Measurements from ENCODE around the gene ACVR2B. TPM values are rescaled to one million over a fixed set of nuclear protein-coding genes. Genes with fewer than 3 reads are reported as not detected.

Gene ACVR2B
- total and polyA plus RNA-seq, 2 of the 13 experiments (the other 11 are each of a cell fraction or from before 2014, with no cell fraction given), result 10.0 to 12.7 TPM

- ATAC-seq (no peak), DNase-seq (ENCODE audit: low spot score) (no peak), FAIRE-seq (no peak)
- Histone ChIP-seq H4K20me1 (ENCODE audit: insufficient read depth, low read length) (no peaks in the 10 kb centered on the region), H3K4me1 (ENCODE audit: insufficient read depth, low read length) (no peaks in the 10 kb centered on the region), H2AFZ (ENCODE audit: low read length) (no peak overlapping the region), H3K27ac (ENCODE audit: extremely low read length, insufficient read depth, low read length) (no peak overlapping the region), H3K79me2 (ENCODE audit: insufficient read depth, low read length) (no peaks in the 10 kb centered on the region), H3K9ac (ENCODE audit: insufficient read depth, low read depth, low read length) (no peak overlapping the region), H3K4me3 (replicated peaks in 1 of 3; ENCODE audit: insufficient read depth in 1 of 3, low read depth in 2 of 3, low read length in 3 of 3) (no peak overlapping the region), H3K4me2 (ENCODE audit: low read depth, low read length) (no peak overlapping the region), H3K27me3 (ENCODE audit: control insufficient read depth in 1 of 2, insufficient read depth in 2 of 2, low read length in 2 of 2) (no peaks in the 10 kb centered on the region), H3K9me3 (ENCODE audit: low read length) (no peaks in the 10 kb centered on the region), H3K36me3 (replicated peaks in 1 of 2; ENCODE audit: control insufficient read depth in 1 of 2, insufficient read depth in 2 of 2, low read length in 2 of 2) (peaks cover 2 to 5% of the 10 kb centered on the region in 2 experiments; a peak in 3 of 5 replicates)
- BruUV-seq (replicated peaks), result no TSS peak
- ChIA-PET POLR2A (no interaction called here), CTCF (ENCODE audit: low intra/inter-chr PET ratio, low total read pairs) (no interaction called here)
- intact Hi-C loops (cut with micrococcal nuclease; ENCODE audit: unreplicated experiment) (no loop called here), in situ Hi-C loops (cut with HindIII; ENCODE audit: extremely low pct_ligation_motif_present, low pct_unique_long_range_greater_than_20kb) (no loop called here)
- 89% methylated on average over 2 of the region's 2 CpGs for WGBS (ENCODE audit: low lambda C conversion rate)
- TF ChIP-seq ZNF563 (CRISPR knock-in tag; IDR thresholded peaks at IDR 0.05), result no peak
These were observed 56.0 kb downstream of the ACVR2B start for GRCh38 chr3:38509732-38510131.

DNA sequence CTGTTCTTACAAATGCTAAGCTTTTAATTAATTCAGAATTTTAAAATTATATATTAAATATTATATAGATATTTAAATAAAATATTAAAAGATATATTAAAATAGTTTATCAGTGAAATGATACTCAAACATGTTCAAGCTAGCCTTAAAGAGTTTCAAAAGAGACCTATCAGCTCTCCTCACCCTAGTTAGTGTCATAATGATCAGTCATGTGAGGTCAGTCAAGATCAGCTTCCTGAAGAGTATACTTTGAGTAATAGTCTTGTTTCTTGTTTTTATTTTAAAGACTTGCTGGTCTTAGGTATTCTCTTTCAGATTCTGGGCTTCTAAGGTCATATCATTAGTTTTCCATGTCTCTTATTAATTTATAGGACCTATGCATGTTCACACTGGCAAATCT is 56.9 kb downstream of the ACVR2B start:
- POLR2A ChIA-PET, result no interaction called here

GRCh38 chr3:38511546-38511945 is 57.9 kb downstream of the ACVR2B start:
- H3K79me2 ChIP-seq (ENCODE audit: insufficient read depth, low read length), result no peaks in the 10 kb centered on the region
- peaks cover 2 to 11% of the 10 kb centered on the region in 2 experiments; a peak in 3 of 5 replicates for H3K36me3 ChIP-seq (replicated peaks in 1 of 2; ENCODE audit: control insufficient read depth in 1 of 2, insufficient read depth in 2 of 2, low read length in 2 of 2)
- in situ Hi-C loops (cut with HindIII; ENCODE audit: extremely low pct_ligation_motif_present, low pct_unique_long_range_greater_than_20kb), result no loop called here
- no peak overlapping the region for H3K27ac ChIP-seq (ENCODE audit: extremely low read length, insufficient read depth, low read length)
- ChIA-PET CTCF (ENCODE audit: low intra/inter-chr PET ratio, low total read pairs) (no interaction called here), POLR2A (no interaction called here)
- no peaks in the 10 kb centered on the region for H3K4me1 ChIP-seq (ENCODE audit: insufficient read depth, low read length)
- no TSS peak for BruUV-seq (replicated peaks)
- no peaks in the 10 kb centered on the region for H3K27me3 ChIP-seq (ENCODE audit: control insufficient read depth in 1 of 2, insufficient read depth in 2 of 2, low read length in 2 of 2)
- no peaks in the 10 kb centered on the region for H3K9me3 ChIP-seq (ENCODE audit: low read length)
- H4K20me1 ChIP-seq (ENCODE audit: insufficient read depth, low read length), result no peaks in the 10 kb centered on the region
- no peak overlapping the region for H2AFZ ChIP-seq (ENCODE audit: low read length)
- DNase-seq (ENCODE audit: low spot score) (no peak), ATAC-seq (no peak), FAIRE-seq (no peak)
- intact Hi-C loops (cut with micrococcal nuclease; ENCODE audit: unreplicated experiment), result no loop called here
- H3K4me3 ChIP-seq (replicated peaks in 1 of 3; ENCODE audit: insufficient read depth in 1 of 3, low read depth in 2 of 3, low read length in 3 of 3), result no peak overlapping the region
- H3K4me2 ChIP-seq (ENCODE audit: low read depth, low read length), result no peak overlapping the region
- 85% methylated on average over 3 of the region's 3 CpGs for WGBS (ENCODE audit: low lambda C conversion rate)
- no peak overlapping the region for H3K9ac ChIP-seq (ENCODE audit: insufficient read depth, low read depth, low read length)
- no peak for TF ChIP-seq ZFP36 (IDR thresholded peaks at IDR 0.05; ENCODE audit: borderline replicate concordance, low read depth, low read length, partially characterized antibody)
- no peak for TF ChIP-seq THAP11 (CRISPR knock-in tag; IDR thresholded peaks at IDR 0.05)
- no peak for TF ChIP-seq ZSCAN21 (CRISPR knock-in tag; IDR thresholded peaks at IDR 0.05; ENCODE audit: borderline replicate concordance)
- no peak for TF ChIP-seq ZBTB14 (CRISPR knock-in tag; IDR thresholded peaks at IDR 0.05)
- TF ChIP-seq NCOR1 (IDR thresholded peaks at IDR 0.05; ENCODE audit: borderline replicate concordance, low read length), result no peak
- TF ChIP-seq, protein P1, sequence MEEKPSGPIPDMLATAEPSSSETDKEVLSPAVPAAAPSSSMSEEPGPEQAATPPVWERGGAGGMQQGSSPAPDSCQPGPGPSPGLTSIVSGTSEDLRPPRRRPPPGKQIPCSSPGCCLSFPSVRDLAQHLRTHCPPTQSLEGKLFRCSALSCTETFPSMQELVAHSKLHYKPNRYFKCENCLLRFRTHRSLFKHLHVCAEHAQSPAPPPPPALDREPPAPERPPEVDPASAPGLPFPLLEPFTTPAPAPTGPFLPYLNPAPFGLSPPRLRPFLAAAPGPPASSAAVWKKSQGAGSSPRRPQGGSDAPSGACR (CRISPR knock-in tag; IDR thresholded peaks at IDR 0.05), result no peak
- no peak for TF ChIP-seq ZBTB38 (CRISPR knock-in tag; IDR thresholded peaks at IDR 0.05)
- TF ChIP-seq, protein P2, sequence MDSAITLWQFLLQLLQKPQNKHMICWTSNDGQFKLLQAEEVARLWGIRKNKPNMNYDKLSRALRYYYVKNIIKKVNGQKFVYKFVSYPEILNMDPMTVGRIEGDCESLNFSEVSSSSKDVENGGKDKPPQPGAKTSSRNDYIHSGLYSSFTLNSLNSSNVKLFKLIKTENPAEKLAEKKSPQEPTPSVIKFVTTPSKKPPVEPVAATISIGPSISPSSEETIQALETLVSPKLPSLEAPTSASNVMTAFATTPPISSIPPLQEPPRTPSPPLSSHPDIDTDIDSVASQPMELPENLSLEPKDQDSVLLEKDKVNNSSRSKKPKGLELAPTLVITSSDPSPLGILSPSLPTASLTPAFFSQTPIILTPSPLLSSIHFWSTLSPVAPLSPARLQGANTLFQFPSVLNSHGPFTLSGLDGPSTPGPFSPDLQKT (CRISPR knock-in tag; IDR thresholded peaks at IDR 0.05; ENCODE audit: borderline replicate concordance), result no peak

More for the DNA sequence above, 56.9 kb downstream of the ACVR2B start:
- intact Hi-C loops (cut with micrococcal nuclease; ENCODE audit: unreplicated experiment), result no loop called here
- DNase-seq (ENCODE audit: low spot score) (no peak), FAIRE-seq (no peak), ATAC-seq (no peak)
- Histone ChIP-seq H4K20me1 (ENCODE audit: insufficient read depth, low read length) (no peaks in the 10 kb centered on the region), H3K36me3 (replicated peaks in 1 of 2; ENCODE audit: control insufficient read depth in 1 of 2, insufficient read depth in 2 of 2, low read length in 2 of 2) (peaks cover 2 to 10% of the 10 kb centered on the region in 2 experiments; a peak in 3 of 5 replicates), H3K27me3 (ENCODE audit: control insufficient read depth in 1 of 2, insufficient read depth in 2 of 2, low read length in 2 of 2) (no peaks in the 10 kb centered on the region), H3K9ac (ENCODE audit: insufficient read depth, low read depth, low read length) (no peak overlapping the region), H3K27ac (ENCODE audit: extremely low read length, insufficient read depth, low read length) (no peak overlapping the region), H3K4me1 (ENCODE audit: insufficient read depth, low read length) (no peaks in the 10 kb centered on the region), H3K4me3 (replicated peaks in 1 of 3; ENCODE audit: insufficient read depth in 1 of 3, low read depth in 2 of 3, low read length in 3 of 3) (no peak overlapping the region), H3K4me2 (ENCODE audit: low read depth, low read length) (no peak overlapping the region), H3K79me2 (ENCODE audit: insufficient read depth, low read length) (no peaks in the 10 kb centered on the region), H2AFZ (ENCODE audit: low read length) (no peak overlapping the region), H3K9me3 (ENCODE audit: low read length) (no peaks in the 10 kb centered on the region)
- no TSS peak for BruUV-seq (replicated peaks)
- in situ Hi-C loops (cut with HindIII; ENCODE audit: extremely low pct_ligation_motif_present, low pct_unique_long_range_greater_than_20kb), result no loop called here
- CTCF ChIA-PET (ENCODE audit: low intra/inter-chr PET ratio, low total read pairs), result no interaction called here
- no peak for TF ChIP-seq HOXA9 (CRISPR knock-in tag; IDR thresholded peaks at IDR 0.05; ENCODE audit: borderline replicate concordance)
- no peak for TF ChIP-seq ZNF746 (CRISPR knock-in tag; IDR thresholded peaks at IDR 0.05)
- TF ChIP-seq CHD2 (IDR thresholded peaks at IDR 0.05; ENCODE audit: low read depth, low read length), result no peak

All from HepG2 (cell line).